ENCODE data around the gene MAST2. TPM values are rescaled to one million over a fixed set of nuclear protein-coding genes. Genes with fewer than 3 reads are reported as not detected.

The MAST2 gene
- total and polyA plus RNA-seq, 9 of the 15 experiments (the other 6 are each of a cell fraction or from before 2014, with no cell fraction given): 0.73 to 32.0 (median 17.8) TPM

DNA sequence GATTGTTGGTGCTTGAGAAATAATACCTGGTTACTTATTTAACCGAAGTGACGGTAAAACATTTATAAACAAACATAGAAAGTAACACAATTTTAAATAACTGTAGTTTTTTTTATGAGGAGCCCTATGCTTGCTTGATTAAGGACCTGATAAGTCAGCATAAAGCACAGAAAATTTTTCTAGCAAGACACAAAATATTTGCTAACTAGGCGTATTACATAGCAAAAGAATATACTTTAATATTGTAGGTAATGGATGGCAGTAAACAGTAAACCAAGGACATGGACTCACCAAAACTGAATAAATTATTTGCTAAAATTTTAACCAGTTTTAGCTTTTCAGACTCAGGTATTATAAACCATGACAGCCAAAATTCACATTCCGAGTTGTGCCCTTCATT lies 90.9 kb downstream of the MAST2 start:
- H3K9ac ChIP-seq (ENCODE audit: insufficient read depth in 1 of 2, low read depth in 2 of 2, low read length in 2 of 2): no peak overlapping the region
- in situ Hi-C loops (cut with MboI) (no loop called here), intact Hi-C loops (cut with micrococcal nuclease) (no loop called here)
- DNase-seq (ENCODE audit: extremely low read depth in 1 of 4, low spot score in 3 of 4): no peak
- FAIRE-seq: no peak
- H3K36me3 ChIP-seq (ENCODE audit: control insufficient read depth, insufficient read depth, low read length): no peaks in the 10 kb centered on the region
- TF ChIP-seq MAFG (tag; conservative IDR thresholded peaks at IDR 0.05) (peak; percentile 52; the same call in 1 of the 2 replicates), C11orf30 (IDR thresholded peaks at IDR 0.05; ENCODE audit: low read depth) (peak; percentile 67; the same call in 1 of the 2 replicates), MAFF (IDR thresholded peaks at IDR 0.05; ENCODE audit: low read length) (peak; percentile 54; the same call in 1 of the 2 replicates), MAFK (IDR thresholded peaks at IDR 0.05; ENCODE audit: low read length) (peak; percentile 49; the same call in 1 of the 2 replicates), SRSF7 (optimal IDR thresholded peaks at IDR 0.05; ENCODE audit: low read depth, low read length) (no peak), NFXL1 (CRISPR knock-in tag; IDR thresholded peaks at IDR 0.05) (no peak), ZNF316 (IDR thresholded peaks at IDR 0.05) (peak; percentile 84)
- no peaks in the 10 kb centered on the region for H3K9me3 ChIP-seq (replicated peaks; ENCODE audit: control insufficient read depth, insufficient read depth, low read depth, low read length)
- no peak overlapping the region for H2AFZ ChIP-seq (ENCODE audit: low read depth, low read length)
- ChIA-PET POLR2A (interaction anchor here (0.7 to 1.1 kb wide), 3 partner anchors 10 to 552 kb away, joined by 3 to 4 read pairs (median 3); partner anchors contain the start of gene PRDX1), CTCF (ENCODE audit: low intra/inter-chr PET ratio) (no interaction called here)
- H3K4me1 ChIP-seq (replicated peaks in 1 of 2; ENCODE audit: control insufficient read depth in 2 of 2, insufficient read depth in 2 of 2, low read length in 2 of 2): no peaks in the 10 kb centered on the region
- H3K27me3 ChIP-seq (ENCODE audit: control insufficient read depth in 2 of 2, insufficient read depth in 2 of 2, low read length in 2 of 2): no peaks in the 10 kb centered on the region
- H3K27ac ChIP-seq (ENCODE audit: extremely low read depth, low read depth, low read length): no peak overlapping the region
- BruUV-seq (replicated peaks): no TSS peak
- no peaks in the 10 kb centered on the region for H3K9me1 ChIP-seq (ENCODE audit: control insufficient read depth, insufficient read depth, low read length)
- 83% methylated on average over 4 of the region's 4 CpGs for WGBS (ENCODE audit: insufficient coverage, low coverage, missing lambda C conversion rate)
- no peak overlapping the region for H3K4me2 ChIP-seq (ENCODE audit: insufficient read depth, low read length)
- no peaks in the 10 kb centered on the region for H4K20me1 ChIP-seq (replicated peaks; ENCODE audit: control insufficient read depth, insufficient read depth, low read length)
- H3K79me2 ChIP-seq (ENCODE audit: control insufficient read depth, insufficient read depth, low read length): no peaks in the 10 kb centered on the region
- no peak for ATAC-seq
- H3K4me3 ChIP-seq: no peak overlapping the region

DNA sequence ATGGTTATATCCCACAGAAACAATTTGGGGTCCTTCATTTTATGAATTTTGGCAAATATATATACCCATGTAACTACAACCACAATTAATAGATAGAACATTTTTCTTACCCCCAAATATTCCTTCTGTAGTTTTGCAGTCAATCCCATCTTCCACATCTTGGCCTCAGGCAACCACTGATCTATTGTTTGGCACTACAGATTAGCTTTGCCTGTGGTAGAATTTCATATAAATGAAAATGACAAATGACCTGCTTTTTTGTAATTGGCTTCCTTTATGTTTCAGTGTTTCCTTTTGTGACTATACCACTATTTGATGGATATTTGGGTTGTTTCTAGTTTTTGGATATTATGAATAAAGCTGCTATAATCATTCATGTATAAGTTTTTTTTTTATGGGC lies 91.5 kb downstream of the MAST2 start:
- no peak overlapping the region for H3K27ac ChIP-seq (ENCODE audit: extremely low read depth, low read depth, low read length)
- no peak for FAIRE-seq
- no peaks in the 10 kb centered on the region for H3K27me3 ChIP-seq (ENCODE audit: control insufficient read depth in 2 of 2, insufficient read depth in 2 of 2, low read length in 2 of 2)
- no peaks in the 10 kb centered on the region for H3K36me3 ChIP-seq (ENCODE audit: control insufficient read depth, insufficient read depth, low read length)
- no peak overlapping the region for H3K9ac ChIP-seq (ENCODE audit: insufficient read depth in 1 of 2, low read depth in 2 of 2, low read length in 2 of 2)
- no peaks in the 10 kb centered on the region for H3K9me1 ChIP-seq (ENCODE audit: control insufficient read depth, insufficient read depth, low read length)
- no peak overlapping the region for H3K4me3 ChIP-seq
- ATAC-seq: no peak
- H3K79me2 ChIP-seq (ENCODE audit: control insufficient read depth, insufficient read depth, low read length): no peaks in the 10 kb centered on the region
- BruUV-seq (replicated peaks): no TSS peak
- no peak overlapping the region for H2AFZ ChIP-seq (ENCODE audit: low read depth, low read length)
- H3K4me1 ChIP-seq (replicated peaks in 1 of 2; ENCODE audit: control insufficient read depth in 2 of 2, insufficient read depth in 2 of 2, low read length in 2 of 2): no peaks in the 10 kb centered on the region
- H3K4me2 ChIP-seq (ENCODE audit: insufficient read depth, low read length): no peak overlapping the region
- CTCF ChIA-PET (ENCODE audit: low intra/inter-chr PET ratio): no interaction called here
- H4K20me1 ChIP-seq (replicated peaks; ENCODE audit: control insufficient read depth, insufficient read depth, low read length): no peaks in the 10 kb centered on the region
- in situ Hi-C loops (cut with MboI): no loop called here
- no peaks in the 10 kb centered on the region for H3K9me3 ChIP-seq (replicated peaks; ENCODE audit: control insufficient read depth, insufficient read depth, low read depth, low read length)
- intact Hi-C loops (cut with micrococcal nuclease): no loop called here
- TF ChIP-seq HEY1 (CRISPR knock-in tag; IDR thresholded peaks at IDR 0.05; ENCODE audit: borderline replicate concordance) (no peak), JUNB (CRISPR knock-in tag; conservative IDR thresholded peaks at IDR 0.05) (no peak), KDM4B (IDR thresholded peaks at IDR 0.05; ENCODE audit: borderline replicate concordance in 2 of 2, low read depth in 1 of 2) (no peak), GTF2E2 (tag; IDR thresholded peaks at IDR 0.05) (no peak)
- TF ChIP-seq, protein P1, sequence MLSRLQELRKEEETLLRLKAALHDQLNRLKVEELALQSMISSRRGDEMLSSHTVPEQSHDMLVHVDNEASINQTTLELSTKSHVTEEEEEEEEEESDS (CRISPR knock-in tag; IDR thresholded peaks at IDR 0.05): no peak
- TF ChIP-seq, protein P2, sequence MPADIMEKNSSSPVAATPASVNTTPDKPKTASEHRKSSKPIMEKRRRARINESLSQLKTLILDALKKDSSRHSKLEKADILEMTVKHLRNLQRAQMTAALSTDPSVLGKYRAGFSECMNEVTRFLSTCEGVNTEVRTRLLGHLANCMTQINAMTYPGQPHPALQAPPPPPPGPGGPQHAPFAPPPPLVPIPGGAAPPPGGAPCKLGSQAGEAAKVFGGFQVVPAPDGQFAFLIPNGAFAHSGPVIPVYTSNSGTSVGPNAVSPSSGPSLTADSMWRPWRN (IDR thresholded peaks at IDR 0.05; ENCODE audit: low read depth): no peak
- TF ChIP-seq, protein P3, sequence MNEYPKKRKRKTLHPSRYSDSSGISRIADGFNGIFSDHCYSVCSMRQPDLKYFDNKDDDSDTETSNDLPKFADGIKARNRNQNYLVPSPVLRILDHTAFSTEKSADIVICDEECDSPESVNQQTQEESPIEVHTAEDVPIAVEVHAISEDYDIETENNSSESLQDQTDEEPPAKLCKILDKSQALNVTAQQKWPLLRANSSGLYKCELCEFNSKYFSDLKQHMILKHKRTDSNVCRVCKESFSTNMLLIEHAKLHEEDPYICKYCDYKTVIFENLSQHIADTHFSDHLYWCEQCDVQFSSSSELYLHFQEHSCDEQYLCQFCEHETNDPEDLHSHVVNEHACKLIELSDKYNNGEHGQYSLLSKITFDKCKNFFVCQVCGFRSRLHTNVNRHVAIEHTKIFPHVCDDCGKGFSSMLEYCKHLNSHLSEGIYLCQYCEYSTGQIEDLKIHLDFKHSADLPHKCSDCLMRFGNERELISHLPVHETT (CRISPR knock-in tag; conservative IDR thresholded peaks at IDR 0.05 in 1 of 2, IDR thresholded peaks at IDR 0.05 in 1 of 2): no peak
- POLR2A ChIA-PET: interaction anchor here (0.7 to 1.0 kb wide), 2 partner anchors 10 to 553 kb away, joined by 3 to 4 read pairs; no protein-coding TSS in a partner anchor
- DNase-seq (ENCODE audit: extremely low read depth in 1 of 4, low spot score in 3 of 4): no peak
